Left ventricle myocardium inferior (tissue), 1 donor: Measurements from ENCODE around the gene SCAMP4. TPM values are rescaled to one million over a fixed set of nuclear protein-coding genes. Genes with fewer than 3 reads are reported as not detected.

Experiments
- DNase-seq: peaks from one replicate; pipeline ENCODE4 v3.0.0-alpha.2; 2020
- H3K27ac ChIP-seq: fragments of 200-600 bp; replicated peaks from 2 replicates; pipeline ENCODE4 v1.8.0; 2021
- H3K27me3 ChIP-seq: fragments of 200-600 bp; 2 replicates; pipeline ENCODE4 v1.8.0; 2021; ENCODE audit warnings: low read depth
- H3K36me3 ChIP-seq: fragments of 200-600 bp; 2 replicates; pipeline ENCODE4 v1.8.0; 2021
- H3K4me1 ChIP-seq: fragments of 200-600 bp; 2 replicates; pipeline ENCODE4 v1.8.0; 2021
- H3K4me3 ChIP-seq: fragments of 200-600 bp; 2 replicates; pipeline ENCODE4 v1.8.0; 2021; ENCODE audit warnings: mild to moderate bottlenecking, moderate library complexity
- H3K9me3 ChIP-seq: fragments of 200-600 bp; replicated peaks from 2 replicates; pipeline ENCODE4 v1.8.0; 2021
- CTCF ChIP-seq: fragments of 200-600 bp; IDR thresholded peaks from 2 replicates; pipeline ENCODE4 v1.8.0; 2021; ENCODE audit warnings: antibody characterized with exemption, mild to moderate bottlenecking, borderline replicate concordance
- intact Hi-C: fragments of 100-400 bp; cut with micrococcal nuclease; formaldehyde crosslinking; loops from one replicate; pipeline ENCODE4 v1.11.0; 2022
- total RNA-seq: library from RNA; stranded (reverse); fragmentation: NEBNext Ultra II Directional; extraction: Animal tissue kit (Norgen Biotek cat#: 25700); gene quantifications from one replicate; pipeline ENCODE4 v1.2.1, GENCODE V29; 2021
- donor health status: DM: no; HTN: yes; CAD: no; lungs with severe emphysema.

SCAMP4 gene
- total RNA-seq, 1 donor from 2014 or later: 16.2 TPM

DNA sequence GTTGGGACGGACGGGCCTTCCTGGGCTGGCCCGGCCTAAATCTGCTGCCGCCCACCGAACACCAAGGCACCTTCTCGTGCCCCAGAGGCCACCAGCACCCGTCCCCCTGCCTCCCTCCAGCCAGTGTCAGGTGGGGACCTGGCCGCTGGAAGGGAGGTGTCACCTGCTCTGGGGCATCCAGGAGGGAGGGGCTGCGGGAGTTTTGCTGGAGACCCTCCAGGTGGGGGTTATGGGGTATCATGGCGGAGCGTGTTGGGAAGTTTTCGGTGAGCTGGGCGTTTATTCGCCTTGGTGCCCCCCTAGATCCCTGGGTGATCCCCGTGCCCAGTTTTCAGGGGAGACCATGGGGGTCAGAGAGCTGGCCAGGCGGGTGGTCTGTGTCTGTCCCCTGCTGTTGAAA lies 45.4 kb downstream of the SCAMP4 start:
- intact Hi-C loops: no loop called here
- H3K9me3 ChIP-seq: no peaks in the 10 kb centered on the region

DNA sequence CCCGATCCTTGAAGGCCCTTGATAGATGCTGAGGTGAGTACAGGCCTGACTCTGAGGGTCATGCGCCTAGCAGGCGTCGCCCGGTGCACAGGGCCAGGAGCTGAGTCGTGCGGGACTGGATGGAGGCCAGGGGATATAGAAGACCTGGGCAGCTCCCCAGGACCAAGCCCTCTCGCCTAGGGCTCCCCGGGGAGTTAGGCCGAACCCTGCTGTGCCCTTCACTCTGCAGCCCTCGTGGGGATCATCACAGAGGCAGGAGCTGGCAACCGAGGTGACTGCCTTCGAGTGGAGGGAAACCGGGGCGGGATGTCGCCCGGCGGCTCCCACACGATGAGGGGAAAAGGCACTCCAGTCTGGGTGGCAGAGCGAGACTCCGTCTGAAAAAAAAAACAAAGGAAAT lies 47.4 kb downstream of the SCAMP4 start:
- Histone ChIP-seq H3K9me3 (no peaks in the 10 kb centered on the region), H3K4me3 (no peak overlapping the region), H3K4me1 (peaks cover 3% of the 10 kb centered on the region), H3K36me3 (peaks cover 3% of the 10 kb centered on the region), H3K27me3 (no peaks in the 10 kb centered on the region), H3K27ac (no peak overlapping the region)
- TF ChIP-seq CTCF: no peak
- DNase-seq: no peak
- intact Hi-C loops: no loop called here

More for the DNA sequence above, 45.4 kb downstream of the SCAMP4 start:
- H3K36me3 ChIP-seq: peaks cover 3% of the 10 kb centered on the region
- H3K27me3 ChIP-seq: no peaks in the 10 kb centered on the region
- no peak overlapping the region for H3K27ac ChIP-seq
- peaks cover 4% of the 10 kb centered on the region for H3K4me1 ChIP-seq
- TF ChIP-seq CTCF: no peak
- no peak overlapping the region for H3K4me3 ChIP-seq
- DNase-seq: no peak

GRCh38 chr19:1953037-1953436 lies 47.8 kb downstream of the SCAMP4 start:
- Histone ChIP-seq H3K27me3 (no peaks in the 10 kb centered on the region), H3K27ac (no peak overlapping the region), H3K4me3 (no peak overlapping the region), H3K36me3 (peaks cover 3% of the 10 kb centered on the region), H3K4me1 (peaks cover 3% of the 10 kb centered on the region), H3K9me3 (no peaks in the 10 kb centered on the region)
- DNase-seq: no peak
- intact Hi-C loops: no loop called here
- no peak for TF ChIP-seq CTCF

- DNase-seq: no peak
- H3K27ac ChIP-seq: no peak overlapping the region
- peaks cover 3% of the 10 kb centered on the region for H3K4me1 ChIP-seq
- H3K27me3 ChIP-seq: no peaks in the 10 kb centered on the region
- no peak for TF ChIP-seq CTCF
- no peak overlapping the region for H3K4me3 ChIP-seq
- intact Hi-C loops: no loop called here
- H3K36me3 ChIP-seq: peaks cover 3% of the 10 kb centered on the region
- no peaks in the 10 kb centered on the region for H3K9me3 ChIP-seq
Observed at GRCh38 chr19:1953441-1954094, 48.4 kb downstream of the SCAMP4 start.

DNA sequence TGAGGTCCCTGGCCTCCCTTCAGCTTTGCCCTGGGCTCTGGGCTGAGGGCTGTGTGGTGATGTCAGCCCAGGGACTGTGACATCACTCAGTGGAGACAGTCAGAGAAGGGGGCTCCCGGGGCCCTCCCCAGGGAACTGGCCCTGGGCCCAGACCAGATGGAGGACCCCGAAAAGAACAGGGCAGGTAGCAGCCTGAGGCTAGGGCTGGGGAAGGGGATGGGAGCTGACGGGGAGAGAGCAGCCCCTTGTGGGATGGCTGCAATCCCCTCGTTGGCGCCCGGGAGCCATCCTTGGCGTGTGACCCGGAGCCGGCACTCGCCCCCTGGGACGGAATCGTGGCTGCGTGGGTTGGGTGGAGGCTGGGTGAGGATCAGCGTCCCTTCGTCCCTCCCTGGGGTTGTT lies 49.3 kb downstream of the SCAMP4 start:
- H3K4me1 ChIP-seq: peaks cover 3% of the 10 kb centered on the region
- H3K27me3 ChIP-seq: no peaks in the 10 kb centered on the region
- no peak for TF ChIP-seq CTCF
- H3K4me3 ChIP-seq: no peak overlapping the region
- peaks cover 3% of the 10 kb centered on the region for H3K36me3 ChIP-seq
- no peak for DNase-seq
- H3K9me3 ChIP-seq: no peaks in the 10 kb centered on the region
- intact Hi-C loops: no loop called here
- H3K27ac ChIP-seq: no peak overlapping the region
